Effector memory CD8-positive, alpha-beta T cell (primary cell): ENCODE data around the gene TIGD1.

ENCODE experiments used
- ATAC-seq: fragments of 150-1000 bp; cut with Tn5 transposase; replicated peaks from 2 replicates; pipeline ENCODE4 v1.10.0; 2021; ENCODE audit warnings: mild to moderate bottlenecking, moderate library complexity
- DNase-seq, 3 experiments: peaks; one replicate each; pipeline ENCODE4 v3.0.0; 2021
- H3K27ac Mint-ChIP-seq, 2 donors: one replicate each; pipeline ENCODE4 v1.8.0; 2022; ENCODE audit warnings: mild to moderate bottlenecking in 2 of 2, mixed read lengths in 2 of 2, moderate library complexity in 2 of 2
- H3K27me3 Mint-ChIP-seq, 2 donors: one replicate each; pipeline ENCODE4 v1.8.0; 2022; ENCODE audit warnings: mixed read lengths in 2 of 2
- H3K36me3 Mint-ChIP-seq: one replicate; pipeline ENCODE4 v1.8.0; 2022; ENCODE audit warnings: mild to moderate bottlenecking, moderate library complexity, mixed read lengths; ENCODE audit not compliant: insufficient read depth
- H3K4me1 Mint-ChIP-seq, 2 donors: one replicate each; pipeline ENCODE4 v1.8.0; 2022; ENCODE audit warnings: low read depth in 2 of 2, mixed read lengths in 2 of 2
- H3K4me3 Mint-ChIP-seq, 2 donors: one replicate each; pipeline ENCODE4 v1.8.0; 2022; ENCODE audit warnings: mild to moderate bottlenecking in 2 of 2, mixed read lengths in 2 of 2, moderate library complexity in 2 of 2
- H3K9me3 Mint-ChIP-seq, 2 donors: one replicate each; pipeline ENCODE4 v1.8.0; 2022; ENCODE audit warnings: mixed read lengths in 2 of 2
- total RNA-seq, 9 experiments: gene quantifications; one replicate each; lab custom pipeline; 2026; lab: John Stamatoyannopoulos, UW

TIGD1 gene
- 18.1 to 36.3 (median 28.1) reads per million in 9 experiments for total RNA-seq

DNA sequence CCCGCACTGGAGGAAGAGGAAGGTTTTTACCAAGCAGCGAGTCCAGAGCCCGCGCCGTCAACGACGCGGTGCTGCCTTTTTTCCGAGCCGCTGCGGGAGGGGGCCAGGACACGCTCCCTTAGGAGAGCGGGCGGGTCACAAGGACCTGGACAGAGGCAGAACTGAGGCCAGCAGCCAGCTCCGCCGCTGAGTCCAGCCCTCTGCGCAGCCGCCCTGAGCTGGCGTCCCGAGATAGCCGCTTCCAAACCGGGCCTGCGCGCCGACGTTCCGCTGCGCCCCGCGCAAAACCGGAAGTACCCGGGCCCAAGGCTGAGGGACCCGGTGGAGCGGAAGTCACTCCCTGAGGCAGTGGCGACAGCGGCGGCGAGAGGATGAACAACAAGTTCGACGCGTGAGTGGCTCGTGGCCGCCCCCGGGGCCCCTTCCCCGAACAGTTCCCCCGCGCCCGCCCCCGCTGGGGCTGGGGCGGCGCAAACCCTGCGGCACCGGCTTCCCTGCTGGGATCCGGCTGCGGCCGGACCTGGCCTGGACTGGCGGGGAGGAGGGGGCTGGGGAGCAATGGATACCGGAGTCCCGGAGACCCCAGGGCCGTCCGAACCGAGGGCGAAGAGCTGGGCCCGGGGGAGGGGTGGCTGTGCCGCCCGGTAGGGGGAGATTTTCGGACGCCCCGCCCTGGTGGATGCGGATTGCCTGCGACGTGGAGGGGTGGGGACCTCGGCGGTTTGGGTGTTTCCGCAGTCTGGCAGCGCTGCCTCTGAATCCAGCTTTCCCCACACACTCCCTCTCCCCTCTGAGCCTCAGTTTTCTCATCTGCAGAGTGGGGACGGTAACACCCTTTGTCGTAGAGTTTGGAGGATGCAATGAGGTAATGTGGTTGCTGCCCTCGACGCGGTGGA lies at the start of gene TIGD1, which contains the start of gene EIF4E2:
Gene TIGD1, minus strand, starts transcription at position 204 of the 896 bp plus-strand sequence. CDS start 675 bp downstream, outside the sequence.
Gene EIF4E2, plus strand, starts transcription at position 336 of the 896 bp plus-strand sequence. Its CDS starts 36 bp downstream, at position 372.
- Mint-ChIP-seq H3K36me3 (peaks cover 37% of the 10 kb centered on the region), H3K4me1 (peaks cover 55 to 73% of the 10 kb centered on the region in 2 donors), H3K27ac (peak within 1 kb of the TSS; percentile 99), H3K9me3 (no peaks in the 10 kb centered on the region), H3K4me3 (peak within 1 kb of the TSS; percentile 97 to 99), H3K27me3 (no peaks in the 10 kb centered on the region)
- peak; percentile 82 to 85 (median 82) for DNase-seq
- peak; percentile 86 for ATAC-seq

GRCh38 chr2:232598293-232598692 lies 47.9 kb upstream of the TIGD1 start:
- H3K9me3 Mint-ChIP-seq: no peaks in the 10 kb centered on the region
- H3K4me3 Mint-ChIP-seq: no peak overlapping the region
- H3K27me3 Mint-ChIP-seq: peaks cover 0 to 12% of the 10 kb centered on the region in 2 donors
- ATAC-seq: no peak
- no peak for DNase-seq
- no peaks in the 10 kb centered on the region for H3K36me3 Mint-ChIP-seq
- H3K4me1 Mint-ChIP-seq: no peaks in the 10 kb centered on the region
- H3K27ac Mint-ChIP-seq: no peak overlapping the region

- H3K36me3 Mint-ChIP-seq: no peaks in the 10 kb centered on the region
- no peak overlapping the region for H3K4me3 Mint-ChIP-seq
- no peaks in the 10 kb centered on the region for H3K9me3 Mint-ChIP-seq
Measured at GRCh38 chr2:232597362-232598079, 47.2 kb upstream of the TIGD1 start.

GRCh38 chr2:232593982-232594381 lies 43.6 kb upstream of the TIGD1 start:
- ATAC-seq: no peak
- no peaks in the 10 kb centered on the region for H3K4me1 Mint-ChIP-seq
- no peaks in the 10 kb centered on the region for H3K9me3 Mint-ChIP-seq

More at GRCh38 chr2:232597362-232598079, 47.2 kb upstream of the TIGD1 start:
- Mint-ChIP-seq H3K4me1 (no peaks in the 10 kb centered on the region), H3K27me3 (peaks cover 0 to 8% of the 10 kb centered on the region in 2 donors), H3K27ac (no peak overlapping the region)
- ATAC-seq (no peak), DNase-seq (no peak)

GRCh38 chr2:232592772-232593395 lies 42.5 kb upstream of the TIGD1 start:
- peaks cover 3% of the 10 kb centered on the region for H3K36me3 Mint-ChIP-seq
- H3K27me3 Mint-ChIP-seq: no peaks in the 10 kb centered on the region
- H3K9me3 Mint-ChIP-seq: no peaks in the 10 kb centered on the region
- H3K4me3 Mint-ChIP-seq: no peak overlapping the region
- no peak overlapping the region for H3K27ac Mint-ChIP-seq
- H3K4me1 Mint-ChIP-seq: no peaks in the 10 kb centered on the region
- ATAC-seq (no peak), DNase-seq (no peak)

More at GRCh38 chr2:232593982-232594381, 43.6 kb upstream of the TIGD1 start:
- H3K36me3 Mint-ChIP-seq: peaks cover 3% of the 10 kb centered on the region
- H3K4me3 Mint-ChIP-seq: no peak overlapping the region
- DNase-seq: no peak
- no peaks in the 10 kb centered on the region for H3K27me3 Mint-ChIP-seq
- H3K27ac Mint-ChIP-seq: no peak overlapping the region

- Mint-ChIP-seq H3K4me3 (no peak overlapping the region), H3K36me3 (peaks cover 3% of the 10 kb centered on the region), H3K27ac (no peak overlapping the region), H3K4me1 (no peaks in the 10 kb centered on the region), H3K27me3 (no peaks in the 10 kb centered on the region), H3K9me3 (no peaks in the 10 kb centered on the region)
- ATAC-seq (no peak), DNase-seq (no peak)
Measured at GRCh38 chr2:232588680-232589585, 38.6 kb upstream of the TIGD1 start.

- ATAC-seq: no peak
- no peak for DNase-seq
- no peak overlapping the region for H3K27ac Mint-ChIP-seq
- peaks cover 3% of the 10 kb centered on the region for H3K36me3 Mint-ChIP-seq
- no peaks in the 10 kb centered on the region for H3K9me3 Mint-ChIP-seq
- H3K4me1 Mint-ChIP-seq: no peaks in the 10 kb centered on the region
- no peaks in the 10 kb centered on the region for H3K27me3 Mint-ChIP-seq
- H3K4me3 Mint-ChIP-seq: no peak overlapping the region
Measured at GRCh38 chr2:232588031-232588430, 37.7 kb upstream of the TIGD1 start.

DNA sequence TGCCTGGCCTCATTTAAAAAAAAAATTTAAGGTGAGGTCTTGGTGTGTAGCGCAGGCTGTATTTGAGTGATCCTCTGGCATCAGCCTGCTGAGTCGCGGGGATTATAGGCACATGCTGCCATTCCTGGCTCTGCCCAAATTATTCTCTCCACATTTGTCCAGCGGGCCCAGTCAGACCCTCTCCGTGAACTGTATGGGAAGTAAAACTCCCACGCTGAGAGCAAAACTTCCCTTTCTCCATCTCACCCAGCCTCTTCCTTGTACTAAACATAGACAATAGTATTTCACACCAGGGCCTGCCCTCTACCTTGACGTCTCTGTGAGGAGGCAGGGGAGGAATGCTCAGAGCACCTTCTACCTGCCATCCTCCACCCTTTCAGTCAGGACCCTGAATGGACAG lies 37.2 kb upstream of the TIGD1 start:
- Mint-ChIP-seq H3K9me3 (no peaks in the 10 kb centered on the region), H3K4me1 (no peaks in the 10 kb centered on the region), H3K4me3 (no peak overlapping the region), H3K27ac (no peak overlapping the region), H3K27me3 (no peaks in the 10 kb centered on the region), H3K36me3 (peaks cover 3% of the 10 kb centered on the region)
- ATAC-seq (no peak), DNase-seq (no peak)

- Mint-ChIP-seq H3K36me3 (peaks cover 7% of the 10 kb centered on the region), H3K4me1 (no peaks in the 10 kb centered on the region), H3K4me3 (no peak overlapping the region), H3K9me3 (no peaks in the 10 kb centered on the region), H3K27me3 (no peaks in the 10 kb centered on the region), H3K27ac (no peak overlapping the region)
- DNase-seq (no peak), ATAC-seq (no peak)
Measured at GRCh38 chr2:232586943-232587505, 36.7 kb upstream of the TIGD1 start.

GRCh38 chr2:232584238-232584637 lies 33.9 kb upstream of the TIGD1 start:
- Mint-ChIP-seq H3K9me3 (no peaks in the 10 kb centered on the region), H3K4me3 (no peak overlapping the region), H3K27ac (no peak overlapping the region), H3K27me3 (no peaks in the 10 kb centered on the region), H3K4me1 (peaks cover 2 to 4% of the 10 kb centered on the region in 2 donors), H3K36me3 (peaks cover 15% of the 10 kb centered on the region)
- ATAC-seq: no peak
- DNase-seq: no peak

- Mint-ChIP-seq H3K4me3 (no peak overlapping the region), H3K36me3 (peaks cover 15% of the 10 kb centered on the region), H3K27ac (no peak overlapping the region), H3K27me3 (no peaks in the 10 kb centered on the region), H3K9me3 (no peaks in the 10 kb centered on the region), H3K4me1 (peaks cover 2 to 4% of the 10 kb centered on the region in 2 donors)
- no peak for ATAC-seq
- no peak for DNase-seq
Measured at GRCh38 chr2:232581725-232582124, 31.4 kb upstream of the TIGD1 start.

DNA sequence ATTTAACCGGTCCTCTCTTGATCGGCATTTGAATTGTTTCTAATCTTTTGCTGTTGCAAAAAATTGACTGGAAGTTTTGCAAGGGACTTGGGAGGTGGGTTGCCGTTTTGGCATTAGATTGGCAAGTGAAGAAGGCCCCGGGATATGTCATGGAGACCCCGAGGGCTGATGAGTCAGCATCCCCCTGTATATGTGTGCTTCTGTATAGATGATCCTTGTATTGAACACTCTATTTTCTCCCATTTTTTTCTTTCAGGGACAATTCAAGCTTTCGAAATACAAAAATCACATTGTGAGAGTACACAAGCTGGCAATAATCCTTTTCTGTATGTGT lies 30.3 kb upstream of the TIGD1 start:
- Mint-ChIP-seq H3K4me3 (no peak overlapping the region), H3K27me3 (no peaks in the 10 kb centered on the region), H3K9me3 (no peaks in the 10 kb centered on the region), H3K36me3 (peaks cover 21% of the 10 kb centered on the region), H3K27ac (peak overlapping the region; percentile 17 to 29), H3K4me1 (peaks cover 2 to 4% of the 10 kb centered on the region in 2 donors)
- ATAC-seq (no peak), DNase-seq (no peak)
